NCI-H2196 (cell line): ENCODE measurements around the gene ABCA1.

Source experiments
- DNase-seq: peaks from one replicate; lab custom pipeline; 2025; ENCODE audit not compliant: unreplicated experiment; lab: John Stamatoyannopoulos, UW

Gene ABCA1

DNA sequence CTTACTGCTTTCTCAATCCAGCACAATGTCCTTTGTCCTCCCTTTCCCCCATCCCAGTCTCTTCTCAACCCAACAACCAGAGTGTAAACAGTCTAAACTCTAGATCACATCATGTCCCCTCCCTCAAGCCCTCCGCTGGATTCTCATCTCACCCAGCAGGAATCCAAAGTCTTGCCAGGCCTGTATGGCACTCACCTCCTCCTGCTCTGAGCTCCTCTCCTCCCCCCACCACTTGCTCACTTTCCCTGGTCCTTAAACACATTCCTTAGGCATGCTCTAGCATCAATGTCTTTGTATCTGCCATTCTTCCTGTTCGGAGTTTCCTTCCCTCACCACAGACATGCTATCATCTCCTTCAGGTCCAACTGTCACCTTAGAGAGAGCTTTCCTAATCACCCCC lies 85.3 kb downstream of the ABCA1 start:
- no peak for DNase-seq

DNA sequence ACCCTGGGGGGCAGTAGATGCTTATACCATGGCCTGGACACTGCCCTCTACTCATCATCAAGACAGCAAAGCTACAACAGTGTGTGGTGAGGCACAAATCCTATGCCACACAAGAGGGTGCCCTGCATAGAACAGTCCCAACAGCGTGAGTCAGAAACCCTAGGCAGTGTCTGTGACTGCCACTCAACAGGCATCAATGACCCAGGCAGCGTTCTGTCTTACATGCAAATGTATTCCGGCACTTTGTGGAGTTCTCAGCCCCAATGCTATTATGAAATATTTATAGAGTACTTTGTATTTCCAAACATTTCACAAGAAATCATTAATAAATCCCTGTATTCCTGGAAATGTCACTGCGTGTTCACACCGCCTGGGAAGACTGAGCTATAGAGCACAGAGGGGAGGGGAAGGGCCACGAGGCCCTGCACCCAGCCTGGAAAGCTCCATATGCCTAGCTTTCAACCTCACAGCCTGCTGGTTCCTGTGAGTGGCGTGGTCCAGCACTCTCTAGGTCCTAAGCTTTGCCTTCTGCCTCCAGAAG lies 86.3 kb downstream of the ABCA1 start:
- DNase-seq: no peak

DNA sequence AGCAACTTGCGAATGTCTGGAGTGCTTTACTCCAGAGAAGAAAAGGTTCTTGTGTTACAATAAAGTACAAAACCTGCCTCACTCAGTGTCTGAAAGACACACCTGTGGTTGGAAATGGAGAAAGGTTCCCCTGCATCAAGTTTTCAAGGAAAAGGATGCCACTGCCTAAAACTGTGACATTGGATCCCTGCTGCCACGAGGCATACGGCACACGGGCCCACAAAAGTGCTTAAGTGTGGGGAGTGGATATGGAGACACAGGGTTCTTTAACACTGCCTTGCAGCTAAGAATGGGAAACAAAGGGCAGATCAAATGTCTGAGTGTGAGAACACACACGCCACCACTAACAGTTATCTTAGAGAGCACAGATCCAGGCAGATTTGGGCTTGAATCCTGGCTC lies 89.0 kb downstream of the ABCA1 start:
- no peak for DNase-seq

GRCh38 chr9:104836767-104837166 lies 91.2 kb downstream of the ABCA1 start:
- DNase-seq: no peak

DNA sequence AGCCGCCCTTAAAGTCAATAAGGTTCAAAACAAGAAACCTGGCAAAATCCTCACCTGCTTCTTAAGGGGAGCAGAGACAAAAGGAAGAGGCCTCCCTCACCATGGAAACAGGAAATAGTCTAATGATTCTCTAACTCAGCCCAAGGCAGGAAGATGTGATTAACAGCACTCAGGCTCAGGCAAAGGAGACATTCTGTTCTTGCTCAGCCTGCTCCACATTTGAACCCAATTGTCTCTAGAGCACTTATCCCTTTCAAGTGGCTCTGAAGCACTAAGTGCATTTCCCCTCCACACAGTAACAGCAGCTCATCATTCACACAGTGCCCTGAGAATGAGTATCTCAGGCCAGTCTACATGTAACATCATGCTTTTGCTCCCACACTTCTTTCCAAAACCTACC lies 91.7 kb downstream of the ABCA1 start:
- peak; percentile 24 for DNase-seq

DNA sequence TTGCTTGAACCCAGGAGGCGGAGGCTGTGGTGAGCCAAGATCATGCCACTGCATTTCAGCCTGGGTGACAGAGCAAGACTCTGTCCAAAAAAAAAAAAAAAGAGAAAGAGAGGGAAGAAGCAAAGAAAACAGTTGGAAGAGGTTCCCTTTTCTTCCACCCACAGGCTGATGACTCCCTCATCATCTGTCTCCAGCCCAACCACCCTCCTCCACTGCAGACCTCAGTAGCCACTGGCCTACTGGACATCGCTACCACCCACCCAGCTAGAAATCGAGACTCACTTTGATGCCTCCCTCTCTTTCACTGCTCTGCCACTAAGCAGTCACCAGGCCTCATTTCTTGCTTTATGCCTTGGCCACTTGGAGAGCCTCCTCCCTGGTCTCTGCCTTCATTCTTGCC lies 92.8 kb downstream of the ABCA1 start:
- DNase-seq: no peak

GRCh38 chr9:104833696-104834095 lies 94.3 kb downstream of the ABCA1 start:
- no peak for DNase-seq

DNA sequence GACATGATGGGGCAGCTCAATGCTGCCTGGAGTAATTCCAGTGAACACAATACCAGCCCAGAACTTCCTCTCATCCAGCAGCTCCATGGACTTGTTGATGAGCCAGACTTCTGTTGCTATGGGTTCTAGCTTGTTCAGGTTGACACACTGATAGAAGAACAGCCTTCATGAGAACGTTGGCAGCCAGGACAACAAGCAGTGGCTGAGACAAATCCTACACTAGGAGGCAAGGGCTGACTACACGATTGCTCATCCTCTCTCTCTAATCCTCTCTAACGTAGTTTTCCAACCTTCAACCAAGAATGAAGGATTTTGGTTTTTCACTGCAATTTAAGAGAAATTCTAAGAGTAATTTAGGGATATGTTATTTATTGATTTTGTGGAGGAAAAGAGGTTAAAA lies 96.3 kb downstream of the ABCA1 start:
- no peak for DNase-seq

- no peak for DNase-seq
Observed at GRCh38 chr9:104826911-104827310, 101.0 kb downstream of the ABCA1 start.

DNA sequence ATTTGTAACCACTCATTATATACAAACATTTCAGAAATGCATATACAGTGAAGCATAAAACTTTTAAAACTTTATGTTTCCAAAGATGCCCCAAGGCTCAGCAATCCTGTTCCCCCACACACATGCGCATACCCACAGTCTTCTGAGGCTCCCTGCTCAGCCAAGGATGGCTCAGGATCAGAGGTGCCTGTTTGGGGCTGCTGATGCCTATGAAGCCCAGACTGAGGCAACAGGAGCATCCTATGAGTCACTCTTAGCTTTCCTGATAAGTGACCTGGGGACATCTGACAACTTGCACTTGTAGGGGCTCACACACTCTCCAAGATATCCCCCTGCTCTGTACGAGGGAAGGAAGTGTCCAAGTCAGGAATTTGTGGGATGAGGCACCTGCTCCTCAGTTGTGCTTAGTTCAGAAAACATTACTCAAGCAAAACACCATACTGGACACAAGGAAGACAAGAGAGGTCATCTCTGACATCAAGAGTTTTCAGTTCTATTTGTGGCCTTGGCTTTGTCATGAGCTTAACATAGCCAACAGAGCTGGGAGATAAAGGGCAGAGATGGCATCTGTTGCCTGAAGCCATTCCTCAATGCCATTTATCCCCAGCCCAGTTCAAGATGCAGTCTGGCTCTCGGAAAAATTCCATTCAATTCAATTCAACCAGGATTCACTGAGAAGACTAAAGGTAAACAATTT lies 101.7 kb downstream of the ABCA1 start:
- no peak for DNase-seq

DNA sequence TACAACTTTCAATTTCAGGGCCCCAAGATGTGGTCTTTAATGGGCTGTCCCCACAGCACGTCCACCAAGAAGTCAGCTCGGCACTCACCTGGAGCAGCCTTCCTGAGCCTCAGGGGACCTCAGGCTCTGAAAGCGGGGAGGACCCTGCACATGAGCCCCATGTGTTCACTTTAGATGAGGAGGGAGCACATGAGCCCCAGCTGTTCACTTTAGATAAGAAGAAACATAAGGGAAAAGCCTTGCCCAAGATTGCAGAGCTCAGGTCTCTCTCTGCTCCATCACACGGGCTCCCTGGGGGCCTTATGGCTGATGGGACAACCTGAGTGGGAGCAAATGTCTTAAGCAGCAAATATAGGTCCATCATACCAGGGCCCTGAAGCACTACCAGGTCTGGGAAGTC lies 107.6 kb downstream of the ABCA1 start:
- DNase-seq: no peak

- DNase-seq: no peak
Observed at GRCh38 chr9:104819033-104819432, 108.9 kb downstream of the ABCA1 start.

GRCh38 chr9:104817437-104817836 lies 110.5 kb downstream of the ABCA1 start:
- no peak for DNase-seq

DNA sequence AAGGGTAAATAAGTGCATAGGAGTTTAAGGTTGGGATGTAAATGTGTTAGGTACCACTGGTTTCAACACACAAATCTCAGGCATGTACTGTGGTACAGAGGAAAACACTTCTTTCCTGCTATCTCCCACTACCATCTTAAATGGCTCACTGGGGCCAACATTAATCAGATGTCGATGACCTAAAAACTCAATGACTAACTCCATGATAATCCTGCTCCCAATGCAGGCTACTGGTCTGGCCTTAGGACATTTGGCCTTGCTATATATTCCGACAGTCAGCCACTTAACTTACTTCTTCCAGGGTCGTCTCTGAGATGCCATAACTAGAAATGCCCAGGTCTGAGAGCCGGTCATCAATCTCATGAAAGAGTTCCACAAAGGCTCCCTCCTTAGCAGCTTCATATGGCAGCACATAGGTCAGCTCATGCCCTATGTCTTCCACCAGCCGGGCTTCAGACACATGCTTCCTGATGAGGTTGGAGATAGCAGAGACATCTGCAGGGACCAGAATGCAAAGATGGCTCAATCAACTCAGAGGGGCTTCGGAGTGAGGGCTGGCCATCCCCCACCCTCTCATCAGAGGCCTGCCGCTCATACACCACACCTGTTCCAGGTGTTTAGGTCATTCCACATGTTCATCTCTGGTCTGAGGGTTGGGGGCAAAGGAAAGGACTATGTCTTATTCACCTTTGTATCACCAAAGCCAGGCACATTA lies 111.9 kb downstream of the ABCA1 start:
- DNase-seq: no peak

DNA sequence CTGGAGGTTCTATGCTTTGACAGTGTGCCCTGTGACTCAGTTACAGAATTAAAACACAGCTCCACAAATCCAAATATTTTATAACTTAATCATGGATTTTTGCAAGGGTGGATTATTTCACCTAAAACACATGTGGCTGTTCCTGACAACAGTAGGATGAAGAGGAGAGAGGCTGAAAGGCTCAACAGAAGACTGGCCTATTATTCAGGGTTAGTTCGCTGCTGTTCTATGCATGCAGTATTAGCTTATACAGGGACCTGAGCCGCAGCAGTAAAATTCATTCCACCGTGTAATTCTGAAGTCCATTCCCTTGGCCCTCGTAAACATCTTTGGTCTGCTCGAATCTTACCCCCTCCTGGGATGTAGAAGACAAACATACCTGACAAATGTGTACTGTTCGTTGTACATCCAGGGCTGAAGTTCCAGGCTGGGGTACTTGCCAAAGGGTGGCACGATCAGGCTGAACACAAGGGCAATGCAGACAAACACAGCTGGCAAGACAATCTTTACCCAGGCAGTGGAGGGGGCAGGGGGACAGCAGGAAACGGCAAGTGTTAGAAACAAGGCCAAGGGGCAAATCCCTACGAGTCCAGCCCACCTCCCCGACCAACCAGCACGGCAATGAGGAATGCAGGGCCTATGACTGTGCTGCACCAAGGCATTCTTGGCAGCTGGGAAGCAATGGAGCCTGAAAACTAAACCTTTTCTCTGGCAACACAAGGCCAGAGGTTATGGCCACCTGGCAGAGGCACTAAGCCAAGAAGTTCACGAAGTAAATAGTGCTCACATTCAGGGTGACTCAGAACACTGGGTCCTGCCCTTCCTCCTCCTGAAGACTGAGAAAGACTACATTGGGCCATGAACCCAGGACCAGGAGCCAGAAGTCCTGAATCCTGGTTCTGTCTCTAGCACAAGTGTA lies 117.3 kb downstream of the ABCA1 start:
- DNase-seq: peak; percentile 80

GRCh38 chr9:104808035-104808614 lies 119.8 kb downstream of the ABCA1 start:
- peak; percentile 85 for DNase-seq

DNA sequence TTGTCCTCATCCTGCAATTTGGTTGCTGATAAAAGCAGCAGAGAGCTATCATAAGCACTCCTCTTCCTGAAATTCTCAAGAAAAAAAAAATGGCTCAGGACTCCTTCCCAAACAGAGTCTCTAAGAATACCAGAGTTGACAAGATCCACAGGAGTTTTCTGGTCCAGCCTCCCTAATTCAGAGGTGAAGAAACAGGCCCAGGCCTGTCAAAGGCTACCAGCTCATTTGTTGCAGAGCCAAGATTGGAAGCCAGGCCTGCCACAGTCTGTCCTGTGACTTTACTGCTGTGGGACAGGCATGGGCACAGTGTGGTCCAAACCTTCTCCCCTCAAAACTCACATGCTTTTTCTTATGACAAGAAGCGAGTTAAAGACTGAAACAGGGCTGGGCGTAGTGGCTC lies 122.5 kb downstream of the ABCA1 start:
- DNase-seq: no peak

- no peak for DNase-seq
Observed at GRCh38 chr9:104802906-104803305, 125.0 kb downstream of the ABCA1 start.

GRCh38 chr9:104802110-104802509 lies 125.8 kb downstream of the ABCA1 start:
- DNase-seq: no peak

DNA sequence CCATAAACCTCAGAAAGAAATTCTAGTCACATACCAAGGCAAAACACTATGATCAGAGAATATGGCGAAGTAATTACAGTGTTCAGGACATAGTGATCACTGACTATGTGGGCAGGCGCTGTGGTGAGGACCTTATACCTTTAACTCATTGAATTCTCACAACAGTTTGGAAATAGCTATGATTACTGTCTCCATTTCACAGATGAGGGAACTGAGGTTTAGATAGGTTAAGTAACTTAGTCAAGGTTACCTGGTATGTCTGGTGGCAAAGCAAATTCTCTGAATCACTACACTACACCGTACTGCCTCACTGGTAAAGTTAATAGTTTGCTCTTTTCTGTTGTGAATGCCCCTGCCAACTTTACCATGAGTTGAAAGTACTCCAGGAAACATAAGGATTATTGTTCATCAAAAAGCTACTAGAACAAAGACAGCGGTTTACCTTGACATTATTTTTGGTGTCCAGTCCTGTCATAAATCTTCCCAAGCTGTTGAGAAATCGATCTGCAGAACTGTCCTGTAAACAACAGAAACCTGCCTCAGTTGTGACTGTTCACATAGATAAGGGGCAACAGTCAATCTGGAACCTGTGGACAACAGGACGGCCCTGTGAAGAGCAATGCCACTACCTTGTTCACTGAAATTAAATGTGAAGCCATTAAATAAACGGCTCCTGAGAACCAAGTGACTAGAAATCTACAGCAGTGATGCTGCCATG lies 127.7 kb downstream of the ABCA1 start:
- no peak for DNase-seq
